Right atrium auricular region (tissue), 2 donors: ENCODE results near the gene NUAK2. TPM values are rescaled to one million over a fixed set of nuclear protein-coding genes. Genes with fewer than 3 reads are reported as not detected.

Experiments
- DNase-seq: peaks from one replicate; pipeline ENCODE4 v3.0.0-alpha.2; 2019; ENCODE audit warnings: low spot score
- H3K27ac ChIP-seq, 2 donors: fragments of 200-600 bp; sonication (generic); 1 replicate in 1 of 2; 2 replicates in 1 of 2; pipeline ENCODE4 v1.5.1; 2016 to 2019
- H3K27me3 ChIP-seq, 2 donors: fragments of 200-600 bp; sonication (generic); one replicate each; pipeline versions ENCODE4 v1.5.1 to v1.6.0; 2017 to 2019
- H3K36me3 ChIP-seq: fragments of 200-600 bp; sonication (generic); one replicate; pipeline ENCODE4 v1.5.1; 2016
- H3K4me1 ChIP-seq, 2 donors: fragments of 200-600 bp; sonication (generic); one replicate each; pipeline versions ENCODE4 v1.5.1 to v1.6.0; 2017 to 2019
- H3K4me3 ChIP-seq, 2 donors: fragments of 200-600 bp; sonication (generic); 1 replicate in 1 of 2; 2 replicates in 1 of 2; pipeline ENCODE4 v1.5.1; 2017 to 2019; ENCODE audit warnings: mild to moderate bottlenecking in 1 of 2, moderate library complexity in 1 of 2
- H3K9me3 ChIP-seq, 2 donors: fragments of 200-600 bp; sonication (generic); one replicate each; pipeline ENCODE4 v1.5.1; 2019
- CTCF ChIP-seq, 2 donors: fragments of 200-600 bp; sonication (generic); IDR thresholded peaks; one replicate each; pipeline ENCODE4 v1.5.1; 2019; ENCODE audit warnings: antibody characterized with exemption in 2 of 2
- total RNA-seq, 2 donors: library from RNA; depleted of rRNA; stranded (reverse); fragments of >200 nt; gene quantifications; one replicate each; pipeline ENCODE4 v1.1.0, GENCODE V29; 2016

NUAK2 gene
- total RNA-seq, 2 donors from 2014 or later: 0.67 to 1.7 TPM

GRCh38 chr1:205266611-205267305, 54.8 kb downstream of the NUAK2 start:
- H3K9me3 ChIP-seq: no peaks in the 10 kb centered on the region
- no peaks in the 10 kb centered on the region for H3K36me3 ChIP-seq
- peaks cover 0 to 29% of the 10 kb centered on the region in 2 donors for H3K4me1 ChIP-seq
- no peak for TF ChIP-seq CTCF (IDR thresholded peaks at IDR 0.05)
- no peak for DNase-seq
- no peak overlapping the region for H3K27ac ChIP-seq
- no peak overlapping the region for H3K4me3 ChIP-seq
- no peaks in the 10 kb centered on the region for H3K27me3 ChIP-seq

GRCh38 chr1:205263580-205264190, 57.9 kb downstream of the NUAK2 start:
- H3K4me3 ChIP-seq: no peak overlapping the region
- no peak overlapping the region for H3K27ac ChIP-seq
- H3K9me3 ChIP-seq: no peaks in the 10 kb centered on the region
- no peak for DNase-seq
- H3K4me1 ChIP-seq: peaks cover 0 to 40% of the 10 kb centered on the region in 2 donors
- H3K27me3 ChIP-seq: no peaks in the 10 kb centered on the region
- TF ChIP-seq CTCF (IDR thresholded peaks at IDR 0.05): no peak
- no peaks in the 10 kb centered on the region for H3K36me3 ChIP-seq

- H3K4me1 ChIP-seq: peaks cover 0 to 49% of the 10 kb centered on the region in 2 donors
- no peak for TF ChIP-seq CTCF (IDR thresholded peaks at IDR 0.05)
- no peaks in the 10 kb centered on the region for H3K36me3 ChIP-seq
- H3K27me3 ChIP-seq: no peaks in the 10 kb centered on the region
- H3K4me3 ChIP-seq: no peak overlapping the region
- H3K9me3 ChIP-seq: no peaks in the 10 kb centered on the region
- no peak overlapping the region for H3K27ac ChIP-seq
- no peak for DNase-seq
Measured at GRCh38 chr1:205262731-205263171, 58.8 kb downstream of the NUAK2 start.

GRCh38 chr1:205261946-205262691, 59.4 kb downstream of the NUAK2 start:
- peaks cover 0 to 55% of the 10 kb centered on the region in 2 donors for H3K4me1 ChIP-seq
- TF ChIP-seq CTCF (IDR thresholded peaks at IDR 0.05): no peak
- no peak overlapping the region for H3K27ac ChIP-seq
- H3K9me3 ChIP-seq: no peaks in the 10 kb centered on the region
- no peaks in the 10 kb centered on the region for H3K27me3 ChIP-seq
- H3K4me3 ChIP-seq: no peak overlapping the region
- H3K36me3 ChIP-seq: no peaks in the 10 kb centered on the region
- no peak for DNase-seq

GRCh38 chr1:205260948-205261732, 60.4 kb downstream of the NUAK2 start:
- Histone ChIP-seq H3K4me1 (peaks cover 0 to 65% of the 10 kb centered on the region in 2 donors), H3K4me3 (no peak overlapping the region), H3K9me3 (no peaks in the 10 kb centered on the region), H3K36me3 (no peaks in the 10 kb centered on the region), H3K27ac (no peak overlapping the region), H3K27me3 (no peaks in the 10 kb centered on the region)
- no peak for DNase-seq
- TF ChIP-seq CTCF (IDR thresholded peaks at IDR 0.05): no peak
